Right renal pelvis (tissue), 4 donors: ENCODE results near the gene PTK6. TPM values are rescaled to one million over a fixed set of nuclear protein-coding genes. Genes with fewer than 3 reads are reported as not detected.
"Not testable (repeated sequence)": the region's sequence is repeated elsewhere in the genome, so short reads cannot be mapped to it uniquely, and the experiment has no call there.

Experiments
- DNase-seq, 4 donors: peaks; one replicate each; pipeline ENCODE4 v3.0.0-alpha.2; 2013; ENCODE audit warnings: low read depth in 4 of 4, low spot score in 3 of 4, missing footprints in 1 of 4
- polyA plus RNA-seq, 4 donors: library from polyadenylated mRNA; unstranded; fragments of 120-200 nt; gene quantifications; one replicate each; pipeline ENCODE4 v1.2.1, GENCODE V29; 2013; ENCODE audit not compliant: insufficient read length in 4 of 4

Gene PTK6
- polyA plus RNA-seq, 4 donors, result 0.44 to 1.1 (median 0.81) TPM

GRCh38 chr20:63559485-63560332, 22.5 kb upstream of the PTK6 start:
- DNase-seq, result not testable (repeated sequence)

- DNase-seq, result no peak
These were observed 21.8 kb upstream of the PTK6 start for GRCh38 chr20:63558804-63559484.

- DNase-seq, result no peak
These were observed 20.3 kb upstream of the PTK6 start for GRCh38 chr20:63557481-63557891.

- no peak for DNase-seq
These were observed 19.8 kb upstream of the PTK6 start for GRCh38 chr20:63556873-63557478.

- no peak for DNase-seq
These were observed 18.6 kb upstream of the PTK6 start for GRCh38 chr20:63555661-63556381.

- no peak for DNase-seq
These were observed 17.4 kb upstream of the PTK6 start for GRCh38 chr20:63554361-63555278.

- no peak for DNase-seq
These were observed 16.7 kb upstream of the PTK6 start, which contains the start of gene FNDC11 for GRCh38 chr20:63553933-63554290. Gene FNDC11, plus strand, starts transcription at chr20:63554159. Its CDS starts 1,505 bp downstream, at chr20:63555664.

GRCh38 chr20:63553251-63553932, 16.2 kb upstream of the PTK6 start:
- no peak for DNase-seq

- DNase-seq, result no peak
These were observed 15.5 kb upstream of the PTK6 start for GRCh38 chr20:63552481-63553249.

GRCh38 chr20:63551068-63551467, 13.9 kb upstream of the PTK6 start:
- no peak for DNase-seq

GRCh38 chr20:63549679-63550282, 12.6 kb upstream of the PTK6 start:
- DNase-seq, result no peak

GRCh38 chr20:63549019-63549418, 11.8 kb upstream of the PTK6 start:
- no peak for DNase-seq

GRCh38 chr20:63548542-63548941, 11.4 kb upstream of the PTK6 start:
- DNase-seq, result no peak

GRCh38 chr20:63547725-63548480, 10.7 kb upstream of the PTK6 start, which contains the start of gene SRMS:
Gene SRMS, minus strand, starts transcription at chr20:63547749. Its CDS starts 286 bp downstream, at chr20:63547463.
- no peak for DNase-seq

GRCh38 chr20:63546956-63547724, 10.0 kb upstream of the PTK6 start:
- DNase-seq, result no peak

- DNase-seq, result no peak
These were observed 9.2 kb upstream of the PTK6 start for GRCh38 chr20:63546256-63546955.
